ENCODE data around the gene FBXW4.
A peak's percentile ranks its signal among the peaks of the same experiment; 100 is the strongest.

Gene FBXW4

DNA sequence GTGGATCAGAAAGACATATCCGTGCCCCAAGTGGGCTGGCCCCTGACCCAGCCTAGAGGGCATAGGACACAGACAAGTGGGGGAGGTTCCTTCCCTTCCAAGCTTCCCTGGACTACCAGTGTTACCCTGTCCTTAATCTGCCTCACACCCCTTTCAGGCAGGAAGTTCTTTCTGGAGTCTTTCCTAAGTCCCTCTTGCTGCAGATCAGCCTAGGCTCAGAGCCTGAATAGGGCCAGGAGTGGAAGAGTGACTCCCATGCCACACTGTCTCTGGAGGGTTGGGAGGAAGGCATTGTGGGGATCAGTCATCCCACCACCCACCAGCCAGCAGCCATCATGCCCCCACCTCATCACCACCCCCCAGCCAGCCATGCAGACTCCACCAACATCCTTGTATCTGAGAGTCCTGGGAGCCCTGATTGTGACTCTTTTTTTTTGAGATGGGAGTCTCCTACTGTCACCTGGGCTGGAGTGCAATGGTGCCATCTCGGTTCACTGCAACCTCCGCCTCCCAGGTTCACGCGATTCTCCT is 129.5 kb downstream of the FBXW4 start:
- DNase-seq, result no peak
- TF ChIP-seq, protein P1, sequence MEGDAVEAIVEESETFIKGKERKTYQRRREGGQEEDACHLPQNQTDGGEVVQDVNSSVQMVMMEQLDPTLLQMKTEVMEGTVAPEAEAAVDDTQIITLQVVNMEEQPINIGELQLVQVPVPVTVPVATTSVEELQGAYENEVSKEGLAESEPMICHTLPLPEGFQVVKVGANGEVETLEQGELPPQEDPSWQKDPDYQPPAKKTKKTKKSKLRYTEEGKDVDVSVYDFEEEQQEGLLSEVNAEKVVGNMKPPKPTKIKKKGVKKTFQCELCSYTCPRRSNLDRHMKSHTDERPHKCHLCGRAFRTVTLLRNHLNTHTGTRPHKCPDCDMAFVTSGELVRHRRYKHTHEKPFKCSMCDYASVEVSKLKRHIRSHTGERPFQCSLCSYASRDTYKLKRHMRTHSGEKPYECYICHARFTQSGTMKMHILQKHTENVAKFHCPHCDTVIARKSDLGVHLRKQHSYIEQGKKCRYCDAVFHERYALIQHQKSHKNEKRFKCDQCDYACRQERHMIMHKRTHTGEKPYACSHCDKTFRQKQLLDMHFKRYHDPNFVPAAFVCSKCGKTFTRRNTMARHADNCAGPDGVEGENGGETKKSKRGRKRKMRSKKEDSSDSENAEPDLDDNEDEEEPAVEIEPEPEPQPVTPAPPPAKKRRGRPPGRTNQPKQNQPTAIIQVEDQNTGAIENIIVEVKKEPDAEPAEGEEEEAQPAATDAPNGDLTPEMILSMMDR (IDR thresholded peaks at IDR 0.05), result no peak
- no peaks in the 10 kb centered on the region for H3K36me3 Mint-ChIP-seq (ENCODE audit: low read depth)
- H3K27ac Mint-ChIP-seq, result no peak overlapping the region
- no peaks in the 10 kb centered on the region for H3K9me3 Mint-ChIP-seq
- peaks cover 42% of the 10 kb centered on the region for H3K4me1 Mint-ChIP-seq
- H3K27me3 Mint-ChIP-seq (ENCODE audit: low read depth, poor library complexity), result peaks cover 51% of the 10 kb centered on the region
- H3K4me3 Mint-ChIP-seq, result no peak overlapping the region

- TF ChIP-seq, protein P1 (IDR thresholded peaks at IDR 0.05), result no peak
- peaks cover 46% of the 10 kb centered on the region for H3K4me1 Mint-ChIP-seq
- H3K27ac Mint-ChIP-seq, result no peak overlapping the region
- H3K27me3 Mint-ChIP-seq (ENCODE audit: low read depth, poor library complexity), result peaks cover 50% of the 10 kb centered on the region
- no peaks in the 10 kb centered on the region for H3K9me3 Mint-ChIP-seq
- H3K36me3 Mint-ChIP-seq (ENCODE audit: low read depth), result no peaks in the 10 kb centered on the region
- no peak overlapping the region for H3K4me3 Mint-ChIP-seq
- DNase-seq, result no peak
Observed at GRCh38 chr10:101564490-101564991, 130.4 kb downstream of the FBXW4 start.

- Mint-ChIP-seq H3K27ac (peak overlapping the region; percentile 72), H3K36me3 (ENCODE audit: low read depth) (no peaks in the 10 kb centered on the region), H3K27me3 (ENCODE audit: low read depth, poor library complexity) (peaks cover 43% of the 10 kb centered on the region), H3K4me1 (peaks cover 51% of the 10 kb centered on the region), H3K9me3 (no peaks in the 10 kb centered on the region), H3K4me3 (no peak overlapping the region)
- no peak for DNase-seq
- TF ChIP-seq, protein P1 (IDR thresholded peaks at IDR 0.05), result no peak
Observed at GRCh38 chr10:101563497-101564040, 131.4 kb downstream of the FBXW4 start.

GRCh38 chr10:101563007-101563406 is 132.0 kb downstream of the FBXW4 start:
- no peaks in the 10 kb centered on the region for H3K36me3 Mint-ChIP-seq (ENCODE audit: low read depth)
- TF ChIP-seq, protein P1 (IDR thresholded peaks at IDR 0.05), result no peak
- peaks cover 56% of the 10 kb centered on the region for H3K4me1 Mint-ChIP-seq
- no peak overlapping the region for H3K27ac Mint-ChIP-seq
- H3K9me3 Mint-ChIP-seq, result no peaks in the 10 kb centered on the region
- H3K4me3 Mint-ChIP-seq, result no peak overlapping the region
- peaks cover 37% of the 10 kb centered on the region for H3K27me3 Mint-ChIP-seq (ENCODE audit: low read depth, poor library complexity)
- DNase-seq, result no peak

GRCh38 chr10:101562231-101562630 is 132.7 kb downstream of the FBXW4 start:
- H3K27me3 Mint-ChIP-seq (ENCODE audit: low read depth, poor library complexity), result peaks cover 29% of the 10 kb centered on the region
- no peak overlapping the region for H3K4me3 Mint-ChIP-seq
- TF ChIP-seq, protein P1 (IDR thresholded peaks at IDR 0.05), result no peak
- DNase-seq, result no peak
- H3K4me1 Mint-ChIP-seq, result peaks cover 59% of the 10 kb centered on the region
- H3K9me3 Mint-ChIP-seq, result no peaks in the 10 kb centered on the region
- H3K27ac Mint-ChIP-seq, result peak overlapping the region; percentile 23
- H3K36me3 Mint-ChIP-seq (ENCODE audit: low read depth), result no peaks in the 10 kb centered on the region

Measured in nephron progenitor cell (in vitro differentiated cells).